Measurements from ENCODE around the gene PPP1R1B.

The PPP1R1B gene

GRCh38 chr17:39653662-39654331 is 27.0 kb downstream of the PPP1R1B start:
- peak; percentile 82 for DNase-seq (ENCODE audit: low spot score)

GRCh38 chr17:39655105-39655504 is 28.4 kb downstream of the PPP1R1B start:
- no peak for DNase-seq (ENCODE audit: low spot score)

GRCh38 chr17:39658346-39658745 is 31.6 kb downstream of the PPP1R1B start:
- DNase-seq (ENCODE audit: low spot score): no peak

- no peak for DNase-seq (ENCODE audit: low spot score)
Measured at GRCh38 chr17:39658760-39659159, 32.0 kb downstream of the PPP1R1B start.

- no peak for DNase-seq (ENCODE audit: low spot score)
Measured at GRCh38 chr17:39659279-39660010, 32.7 kb downstream of the PPP1R1B start.

GRCh38 chr17:39660011-39660360 is 33.2 kb downstream of the PPP1R1B start:
- no peak for DNase-seq (ENCODE audit: low spot score)

DNA sequence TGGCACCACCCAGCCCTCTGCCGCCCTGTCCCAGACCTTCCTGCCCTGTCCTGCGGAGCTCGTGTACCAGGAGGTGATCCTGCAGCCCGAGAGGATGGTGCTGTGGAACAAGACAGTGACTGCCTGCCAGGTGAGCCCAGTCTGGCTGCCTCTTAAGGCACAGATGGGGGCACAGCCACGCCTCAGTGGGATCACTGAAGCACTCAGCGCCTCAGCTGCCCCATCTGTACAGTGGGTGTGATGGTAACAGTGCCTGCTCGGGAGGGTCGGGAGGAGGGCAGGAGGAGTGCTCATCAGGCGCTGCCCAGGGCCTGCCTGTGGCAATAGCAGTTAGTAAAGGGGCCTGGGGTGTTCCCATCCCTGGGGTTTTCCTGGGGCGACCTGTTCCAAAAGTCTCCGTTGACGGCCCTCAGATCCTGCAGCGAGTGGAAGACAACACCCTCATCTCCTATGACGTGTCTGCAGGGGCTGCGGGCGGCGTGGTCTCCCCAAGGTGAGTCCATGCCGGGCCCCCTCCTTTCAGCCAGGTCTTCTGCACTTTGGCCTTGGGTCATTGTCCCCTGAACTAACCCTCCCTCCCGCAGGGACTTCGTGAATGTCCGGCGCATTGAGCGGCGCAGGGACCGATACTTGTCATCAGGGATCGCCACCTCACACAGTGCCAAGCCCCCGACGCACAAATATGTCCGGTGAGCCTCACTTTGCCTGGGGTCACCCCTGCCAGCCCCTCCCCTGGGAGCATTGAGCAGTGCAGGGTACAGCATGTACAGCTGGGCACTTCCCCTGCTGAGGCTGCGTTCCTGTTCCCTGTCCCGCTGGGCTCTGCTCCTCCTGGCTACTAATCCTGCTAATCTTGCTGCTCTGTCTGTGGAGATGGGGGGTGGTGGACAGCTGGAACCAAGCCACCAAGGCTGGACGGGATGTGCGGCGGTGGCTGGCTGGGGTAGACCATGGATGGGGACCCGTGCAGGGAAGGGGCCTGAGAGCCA is 33.9 kb downstream of the PPP1R1B start:
- no peak for DNase-seq (ENCODE audit: low spot score)

- no peak for DNase-seq (ENCODE audit: low spot score)
Measured at GRCh38 chr17:39661744-39662541, 35.2 kb downstream of the PPP1R1B start.

DNA sequence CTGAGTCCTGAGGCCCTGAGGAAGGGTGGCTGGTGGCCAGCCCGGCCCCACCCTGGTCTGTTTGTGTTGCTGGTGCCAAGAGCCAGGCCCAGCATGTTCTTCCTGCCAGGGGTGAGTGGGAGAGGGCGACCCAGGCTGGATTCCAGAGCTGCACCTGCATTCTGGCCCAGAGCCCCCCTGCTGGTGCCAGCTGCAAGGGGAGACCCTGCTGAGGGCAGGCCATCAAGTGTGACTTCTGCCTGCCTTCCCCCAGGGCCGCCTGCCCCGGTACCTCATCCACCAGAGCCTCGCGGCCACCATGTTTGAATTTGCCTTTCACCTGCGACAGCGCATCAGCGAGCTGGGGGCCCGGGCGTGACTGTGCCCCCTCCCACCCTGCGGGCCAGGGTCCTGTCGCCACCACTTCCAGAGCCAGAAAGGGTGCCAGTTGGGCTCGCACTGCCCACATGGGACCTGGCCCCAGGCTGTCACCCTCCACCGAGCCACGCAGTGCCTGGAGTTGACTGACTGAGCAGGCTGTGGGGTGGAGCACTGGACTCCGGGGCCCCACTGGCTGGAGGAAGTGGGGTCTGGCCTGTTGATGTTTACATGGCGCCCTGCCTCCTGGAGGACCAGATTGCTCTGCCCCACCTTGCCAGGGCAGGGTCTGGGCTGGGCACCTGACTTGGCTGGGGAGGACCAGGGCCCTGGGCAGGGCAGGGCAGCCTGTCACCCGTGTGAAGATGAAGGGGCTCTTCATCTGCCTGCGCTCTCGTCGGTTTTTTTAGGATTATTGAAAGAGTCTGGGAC is 36.0 kb downstream of the PPP1R1B start:
- no peak for DNase-seq (ENCODE audit: low spot score)

- no peak for DNase-seq (ENCODE audit: low spot score)
Measured at GRCh38 chr17:39663340-39663687, 36.6 kb downstream of the PPP1R1B start.

DNA sequence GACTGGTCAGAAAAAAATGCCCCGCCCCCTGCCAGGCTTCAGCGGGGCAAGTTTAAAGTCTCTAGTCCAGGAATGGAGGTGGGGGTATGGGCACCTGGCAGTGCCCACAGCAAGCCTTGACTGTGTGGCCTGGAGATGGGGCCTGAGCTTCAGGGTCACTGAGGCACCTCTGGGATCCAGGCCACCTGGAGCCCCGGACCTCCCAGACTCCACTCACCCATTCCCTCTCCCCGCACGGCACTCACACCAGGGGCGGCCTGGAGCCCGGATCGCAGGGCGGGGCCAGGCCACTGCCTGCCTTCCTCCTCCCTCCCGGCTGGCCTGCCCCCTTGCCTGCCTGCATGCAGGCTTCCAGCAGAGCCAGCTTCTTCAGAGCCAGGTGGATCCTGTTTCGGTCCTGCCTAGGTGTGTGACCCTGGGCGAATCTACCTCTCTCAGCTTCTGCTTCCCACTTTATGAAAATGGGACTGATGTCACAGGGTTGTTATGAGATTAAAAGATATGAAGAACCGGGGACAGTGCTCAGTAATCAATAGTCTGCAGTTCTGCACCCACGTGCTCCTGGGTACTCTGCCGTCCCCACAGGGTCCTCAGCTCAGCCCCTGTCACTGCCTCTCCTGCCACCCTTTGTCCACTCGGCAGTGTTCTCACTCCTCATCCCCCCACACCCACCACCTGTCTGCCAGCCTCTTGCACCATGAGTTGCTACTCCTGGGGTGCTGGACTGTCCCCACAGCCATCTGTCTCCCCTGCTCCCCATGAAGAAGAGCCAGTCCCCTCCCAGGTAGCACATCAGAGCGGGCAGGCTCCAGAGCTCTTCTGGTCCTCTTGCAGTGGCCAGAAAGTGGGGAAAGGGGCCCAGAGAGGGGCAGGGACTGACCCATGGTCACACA is 37.2 kb downstream of the PPP1R1B start:
- peak; percentile 71 for DNase-seq (ENCODE audit: low spot score)

GRCh38 chr17:39664581-39665561 is 38.1 kb downstream of the PPP1R1B start, which contains the start of gene TCAP:
TSS of gene TCAP (plus strand) at chr17:39665349. CDS start at chr17:39665360, 11 bp downstream.
- DNase-seq (ENCODE audit: low spot score): no peak

- no peak for DNase-seq (ENCODE audit: low spot score)
Measured at GRCh38 chr17:39665642-39666224, 39.0 kb downstream of the PPP1R1B start.

GRCh38 chr17:39666231-39666600 is 39.5 kb downstream of the PPP1R1B start:
- DNase-seq (ENCODE audit: low spot score): no peak

GRCh38 chr17:39666601-39667261 is 40.0 kb downstream of the PPP1R1B start:
- DNase-seq (ENCODE audit: low spot score): no peak

DNA sequence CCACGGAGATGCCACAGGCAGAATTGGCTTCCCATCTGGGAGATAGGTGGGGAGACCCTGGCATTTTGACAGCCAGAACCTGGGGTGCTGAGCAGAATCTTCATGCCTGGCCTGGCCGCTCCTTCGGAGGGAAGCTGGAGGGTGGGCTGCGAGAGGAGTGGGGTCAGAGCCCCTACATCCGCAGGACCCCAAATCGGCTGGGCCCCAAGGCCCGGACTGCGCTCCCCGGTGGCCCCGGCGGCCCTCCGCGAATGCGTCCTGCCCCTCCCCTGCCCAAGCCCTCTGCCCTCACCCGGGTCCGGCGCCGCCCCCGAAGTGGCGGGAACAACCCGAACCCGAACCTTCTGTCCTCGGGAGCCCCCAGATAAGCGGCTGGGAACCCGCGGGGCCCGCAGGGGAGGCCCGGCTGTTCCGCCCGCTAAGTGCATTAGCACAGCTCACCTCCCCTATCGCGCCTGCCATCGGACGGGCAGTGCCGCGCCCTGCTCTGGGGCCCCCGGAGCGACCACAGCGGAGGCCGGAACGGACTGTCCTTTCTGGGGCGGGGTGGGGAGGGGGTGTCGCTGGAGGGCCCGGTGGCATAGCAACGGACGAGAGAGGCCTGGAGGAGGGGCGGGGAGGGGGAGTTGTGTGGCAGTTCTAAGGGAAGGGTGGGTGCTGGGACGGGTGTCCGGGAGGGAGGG is 40.7 kb downstream of the PPP1R1B start:
- peak; percentile 76 for DNase-seq (ENCODE audit: low spot score)
